HG03378 (cell line): ENCODE measurements around the gene FLNA.
"Not testable (repeated sequence)": the region's sequence is repeated elsewhere in the genome, so short reads cannot be mapped to it uniquely, and the experiment has no call there.

Source experiments
- ATAC-seq: cut with Tn5 transposase; IDR thresholded peaks from one replicate; pipeline ENCODE4 v1.9.1; 2021; ENCODE audit warnings: mild to moderate bottlenecking, moderate library complexity; ENCODE audit not compliant: unreplicated experiment

The FLNA gene

DNA sequence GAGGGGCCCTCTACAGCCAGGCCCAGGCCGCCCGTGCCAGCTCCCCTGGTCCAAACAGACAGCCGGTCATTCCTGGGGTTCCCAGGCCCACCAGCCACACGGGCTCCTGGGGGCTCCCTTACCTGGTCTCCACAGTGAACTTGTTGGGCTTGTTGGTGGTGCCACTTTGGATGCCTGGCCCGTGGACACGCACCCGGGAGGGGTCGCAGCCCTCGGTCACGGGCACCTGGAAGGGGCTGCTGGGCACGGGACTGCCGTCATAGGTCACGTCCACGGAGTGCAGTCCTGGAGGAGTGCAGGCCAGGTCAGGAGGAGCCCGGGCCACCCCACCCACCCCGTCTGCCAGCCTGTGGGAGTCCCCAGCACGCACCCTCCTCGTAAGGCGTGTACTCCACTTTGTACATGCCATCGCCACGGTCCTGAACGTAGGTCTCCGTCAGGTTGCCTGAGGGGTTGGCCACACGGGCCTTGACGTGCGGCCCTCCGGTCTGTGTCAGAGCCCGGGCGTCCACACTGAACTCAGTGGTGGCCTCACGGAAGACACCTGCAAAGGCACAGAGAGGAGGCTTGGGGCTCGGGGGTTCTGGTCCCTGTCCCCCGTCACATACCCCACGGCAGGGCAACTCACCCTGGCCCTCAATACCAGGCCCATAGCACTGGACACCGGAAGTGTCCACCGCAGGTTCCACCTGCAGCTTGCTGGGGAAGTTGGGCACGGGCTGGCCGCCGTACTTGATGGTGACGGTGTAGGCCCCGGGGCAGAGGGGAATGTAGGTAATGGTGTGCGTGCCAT, 14.9 kb downstream of the FLNA start:
- ATAC-seq, result no peak

- no peak for ATAC-seq
These were observed 15.6 kb downstream of the FLNA start for GRCh38 chrX:154358829-154359228.

- ATAC-seq, result no peak
These were observed 16.4 kb downstream of the FLNA start for GRCh38 chrX:154358011-154358410.

DNA sequence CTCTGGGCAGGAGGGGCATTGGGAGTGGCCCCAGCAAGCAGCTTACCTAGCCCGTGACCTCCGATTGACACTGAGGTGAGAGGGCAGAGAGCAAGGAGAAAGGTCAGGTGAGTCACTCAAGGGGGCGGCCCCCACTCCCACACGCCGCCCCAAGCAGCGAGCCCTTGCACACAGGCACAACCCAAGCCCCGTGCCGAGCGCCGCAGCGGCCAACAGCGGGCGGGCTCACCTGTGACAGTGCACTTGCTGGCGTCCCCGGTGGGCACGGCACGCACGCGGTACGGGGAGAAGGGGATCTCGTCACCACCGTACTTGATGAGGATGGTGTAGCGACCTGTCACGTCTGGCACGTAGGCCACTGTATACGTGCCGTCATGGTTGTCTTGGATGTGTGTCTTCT, 17.2 kb downstream of the FLNA start:
- ATAC-seq, result no peak

DNA sequence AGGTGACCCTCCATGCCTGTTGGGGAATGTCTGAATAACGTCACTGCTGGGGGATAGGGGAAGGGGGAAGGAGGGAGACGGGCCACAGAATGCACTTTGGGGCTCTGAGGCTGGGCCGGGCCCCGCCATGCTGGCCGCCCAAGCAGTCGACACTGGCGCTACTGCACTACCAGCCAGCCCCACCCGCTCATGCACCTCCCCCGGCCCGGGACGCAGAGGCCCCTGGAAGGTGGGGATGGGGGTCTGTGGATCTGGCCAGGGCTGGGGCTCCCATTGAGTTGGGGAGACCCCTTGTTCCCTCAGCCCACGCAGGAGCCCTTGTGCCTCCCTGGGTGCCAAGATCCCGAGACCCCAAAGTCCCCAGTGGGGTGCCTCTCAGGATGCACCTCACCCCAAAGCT, 17.8 kb downstream of the FLNA start:
- ATAC-seq, result no peak

DNA sequence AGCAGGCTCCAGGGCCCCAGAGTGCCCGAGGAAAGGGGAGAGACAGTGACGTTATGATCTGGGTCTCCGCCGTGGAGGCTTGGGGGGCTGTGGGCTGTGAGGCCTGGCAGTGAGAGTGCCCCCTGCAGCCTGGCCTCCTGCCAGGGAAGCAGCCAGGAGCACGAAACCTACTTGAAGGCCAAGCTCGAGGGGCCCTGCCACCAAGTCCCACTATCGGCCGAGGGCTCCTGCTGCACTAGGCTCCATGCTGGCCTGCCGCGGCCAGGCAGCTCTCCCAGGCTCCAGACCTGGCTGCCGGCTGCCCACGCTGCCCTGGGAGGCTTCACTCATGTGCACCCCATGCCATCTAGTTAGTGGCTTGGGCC, 18.7 kb downstream of the FLNA start:
- no peak for ATAC-seq

GRCh38 chrX:154355094-154355775, 19.2 kb downstream of the FLNA start:
- ATAC-seq, result no peak

- no peak for ATAC-seq
These were observed 19.9 kb downstream of the FLNA start for GRCh38 chrX:154354516-154354915.

DNA sequence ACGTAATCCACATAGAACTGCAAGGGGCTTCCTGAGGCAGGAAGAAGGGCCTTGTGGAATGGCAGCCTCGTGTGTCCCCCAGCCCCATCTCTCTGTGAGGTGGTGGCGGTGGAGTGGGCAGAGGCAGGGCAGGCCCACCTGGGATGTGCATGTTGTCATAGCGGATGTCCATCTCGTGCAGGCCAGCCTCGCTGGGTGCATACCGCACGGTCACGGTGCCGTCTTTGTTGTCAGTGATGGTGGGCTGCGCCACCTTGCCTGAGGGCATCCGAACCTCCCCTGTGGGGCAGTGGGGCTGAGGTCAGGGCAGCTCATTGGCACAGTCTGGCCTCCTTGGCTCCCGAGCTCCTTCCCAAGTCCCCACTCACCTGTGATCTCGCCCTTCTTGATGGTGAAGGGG, 20.4 kb downstream of the FLNA start:
- no peak for ATAC-seq

GRCh38 chrX:154353172-154353843, 21.1 kb downstream of the FLNA start:
- no peak for ATAC-seq

GRCh38 chrX:154352466-154352865, 22.0 kb downstream of the FLNA start:
- ATAC-seq, result no peak

GRCh38 chrX:154352012-154352401, 22.4 kb downstream of the FLNA start:
- ATAC-seq, result no peak

GRCh38 chrX:154351183-154352011, 23.0 kb downstream of the FLNA start:
- no peak for ATAC-seq

- ATAC-seq, result no peak
These were observed 23.8 kb downstream of the FLNA start for GRCh38 chrX:154350429-154351182.

GRCh38 chrX:154349979-154350378, 24.5 kb downstream of the FLNA start:
- ATAC-seq, result no peak

GRCh38 chrX:154349359-154349935, 25.0 kb downstream of the FLNA start:
- ATAC-seq, result no peak

DNA sequence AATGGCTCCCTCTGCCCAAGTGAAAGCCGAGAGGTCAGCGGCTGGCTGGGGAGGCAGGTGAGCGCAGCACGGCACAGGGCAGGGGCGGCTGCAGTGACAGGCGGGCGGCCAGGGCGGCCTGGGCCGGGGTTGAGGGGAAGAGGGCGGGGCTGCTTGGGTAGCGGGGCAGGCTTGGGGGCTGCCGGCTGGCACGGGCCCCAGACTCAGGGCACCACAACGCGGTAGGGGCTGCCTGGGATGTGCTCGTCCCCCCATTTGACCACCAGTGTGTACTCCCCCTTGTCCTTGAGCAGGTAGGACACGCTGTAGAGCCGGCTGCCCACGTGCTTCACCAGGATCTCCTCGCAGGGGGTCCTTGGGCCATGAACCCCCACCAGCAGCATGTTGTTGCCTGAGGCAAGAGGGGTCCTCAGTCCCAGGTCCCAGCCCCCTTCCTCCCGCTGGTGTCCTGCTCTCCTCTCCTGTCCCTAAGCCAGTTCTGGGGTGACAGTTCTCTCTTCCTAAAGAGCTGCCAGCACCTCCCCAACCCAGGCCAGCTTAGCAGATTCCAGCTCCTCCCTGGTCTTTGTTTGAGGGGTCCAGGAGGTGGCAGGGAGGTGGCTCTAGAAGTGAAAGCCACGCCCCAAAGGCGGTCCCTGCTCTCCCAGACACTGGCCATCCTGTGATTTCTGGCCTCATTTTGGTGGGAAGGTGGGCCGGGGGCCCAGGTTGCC, 25.6 kb downstream of the FLNA start:
- ATAC-seq, result no peak

DNA sequence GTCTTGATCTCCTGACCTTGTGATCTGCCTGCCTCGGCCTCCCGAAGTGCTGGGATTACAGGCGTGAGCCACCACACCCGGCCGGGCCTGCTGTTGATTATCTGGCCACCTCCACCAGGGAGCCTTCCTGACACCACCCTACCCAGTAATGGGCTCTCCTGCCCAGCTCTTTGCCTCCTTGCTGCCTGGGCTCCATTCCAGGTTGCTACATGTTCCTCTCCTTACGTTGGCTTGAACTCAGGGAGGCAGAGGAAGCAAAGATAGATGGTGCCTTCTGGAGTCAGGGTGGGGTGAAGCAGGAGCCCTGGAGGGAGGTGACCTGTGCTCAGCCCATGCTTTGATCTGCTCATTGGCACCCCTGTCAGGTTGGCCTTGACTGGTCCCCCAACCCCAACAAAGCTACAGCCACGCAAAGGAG, 26.3 kb downstream of the FLNA start:
- no peak for ATAC-seq

DNA sequence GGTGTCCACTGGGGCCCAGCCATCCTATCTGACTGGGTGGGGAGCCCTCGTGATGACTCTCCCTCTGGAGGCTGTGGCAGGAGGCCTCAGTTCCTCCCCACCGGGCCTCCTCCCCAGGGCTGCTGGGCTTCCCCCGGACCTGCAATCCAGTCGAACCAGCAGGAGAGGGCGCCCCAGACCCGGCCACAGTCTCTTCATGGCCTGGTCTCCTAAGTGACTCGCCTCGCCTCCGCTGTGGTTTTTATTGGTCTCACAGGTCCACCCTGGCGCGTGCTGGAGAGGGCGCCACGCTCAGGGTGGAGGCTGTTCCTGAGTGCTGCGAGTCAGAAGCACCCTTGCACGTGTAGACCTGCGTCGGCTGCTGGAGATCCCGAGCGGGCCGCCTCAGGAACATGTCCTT, 30.8 kb downstream of the FLNA start:
- ATAC-seq, result not testable (repeated sequence)
